OCI-LY7 (cell line): ENCODE data around the gene RNF130.

Source experiments
- CTCF ChIP-seq: fragments of 200-600 bp; sonication (generic); conservative IDR thresholded peaks from 2 replicates; pipeline ENCODE4 v1.5.1; 2014; ENCODE audit warnings: mild to moderate bottlenecking, antibody characterized with exemption, low read length, moderate library complexity, mixed read lengths
- EZH2phosphoT487 ChIP-seq: fragments of 200-600 bp; sonication (generic); IDR thresholded peaks from 2 replicates; pipeline ENCODE4 v1.6.1; 2018; ENCODE audit warnings: low read depth, borderline replicate concordance, mild to moderate bottlenecking, mixed run types, antibody characterized with exemption, low read length, moderate library complexity, mixed read lengths

GRCh38 chr5:180088561-180088960, 17.0 kb upstream of the RNF130 start:
- TF ChIP-seq CTCF (no peak), EZH2phosphoT487 (no peak)
